Thoracic aorta (tissue), 2 donors: ENCODE results near the gene SLC26A1. TPM values are rescaled to one million over a fixed set of nuclear protein-coding genes. Genes with fewer than 3 reads are reported as not detected.

ENCODE experiments used
- ATAC-seq: fragments of 150-250 bp; one replicate; pipeline ENCODE4 v1.8.0; 2017; ENCODE audit warnings: low read depth; ENCODE audit not compliant: insufficient number of reproducible peaks, low FRiP score
- DNase-seq: peaks from one replicate; pipeline ENCODE4 v3.0.0-alpha.2; 2020; ENCODE audit warnings: low spot score
- H3K27ac ChIP-seq, 2 donors: fragments of 200-600 bp; sonication (generic); 1 replicate in 1 of 2; 2 replicates in 1 of 2; pipeline ENCODE4 v1.5.1; 2016; ENCODE audit warnings: mild to moderate bottlenecking in 2 of 2, moderate library complexity in 2 of 2
- H3K27me3 ChIP-seq: fragments of 200-600 bp; sonication (generic); replicated peaks from 2 replicates; pipeline ENCODE4 v1.6.0; 2016; ENCODE audit warnings: mild to moderate bottlenecking; ENCODE audit not compliant: insufficient read depth
- H3K36me3 ChIP-seq: fragments of 200-600 bp; sonication (generic); one replicate; pipeline ENCODE4 v1.5.1; 2016
- H3K4me1 ChIP-seq, 2 donors: fragments of 200-600 bp; sonication (generic); 1 replicate in 1 of 2; 2 replicates in 1 of 2; pipeline versions ENCODE4 v1.5.1 to v1.6.0; 2016; ENCODE audit warnings: low read depth in 2 of 2, mild to moderate bottlenecking in 1 of 2; ENCODE audit not compliant: control insufficient read depth in 1 of 2
- H3K4me3 ChIP-seq: fragments of 200-600 bp; sonication (generic); 2 replicates; pipeline ENCODE4 v1.5.1; 2016; ENCODE audit warnings: mild to moderate bottlenecking
- H3K9me3 ChIP-seq: fragments of 200-600 bp; sonication (generic); 2 replicates; pipeline ENCODE4 v1.5.1; 2016
- total RNA-seq, 2 donors: library from RNA; depleted of rRNA; stranded (reverse); fragments of >200 nt; gene quantifications; one replicate each; pipeline versions ENCODE4 v1.1.0 to v1.2.3, GENCODE V29; 2016
- TF ChIP-seq, protein P1 (sequence below): fragments of 200-600 bp; sonication (generic); IDR thresholded peaks from one replicate; pipeline ENCODE4 v1.5.1; 2019; ENCODE audit warnings: antibody characterized with exemption

Gene SLC26A1
- total RNA-seq, 2 donors from 2014 or later: not detected

DNA sequence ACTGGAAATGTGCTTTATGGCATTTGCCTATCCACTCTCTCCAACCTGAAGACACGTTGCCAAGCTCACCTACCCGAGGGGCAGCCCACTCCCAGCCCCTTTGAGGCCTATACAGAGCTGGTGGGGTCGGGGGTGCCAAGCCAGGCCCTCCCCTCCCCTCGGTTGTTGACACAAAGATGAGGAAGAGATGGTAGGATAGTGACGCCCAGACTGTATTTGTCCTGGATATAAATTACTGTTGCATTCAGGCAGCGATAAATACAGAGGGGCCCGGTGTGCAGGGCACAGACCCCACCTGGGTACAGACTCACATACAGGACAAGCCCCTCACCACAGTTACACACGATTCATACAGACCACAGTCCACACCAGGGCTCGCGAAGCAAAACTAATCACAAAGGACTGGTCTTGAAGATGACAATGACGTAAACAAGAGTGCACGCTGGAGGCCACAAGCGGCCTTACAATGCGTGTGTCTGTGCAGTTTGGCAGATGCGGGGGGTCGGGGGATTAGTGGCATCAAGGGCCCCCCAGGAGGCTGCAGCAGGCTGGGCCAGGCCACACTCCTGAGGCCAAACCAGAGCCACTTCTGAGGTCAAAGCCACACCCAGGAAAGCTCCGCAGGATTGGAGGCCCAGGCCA, 34.4 kb downstream of the SLC26A1 start:
- ATAC-seq (no peak), DNase-seq (no peak)
- no peaks in the 10 kb centered on the region for H3K27me3 ChIP-seq
- H3K36me3 ChIP-seq: peaks cover 15% of the 10 kb centered on the region
- TF ChIP-seq, protein P1, sequence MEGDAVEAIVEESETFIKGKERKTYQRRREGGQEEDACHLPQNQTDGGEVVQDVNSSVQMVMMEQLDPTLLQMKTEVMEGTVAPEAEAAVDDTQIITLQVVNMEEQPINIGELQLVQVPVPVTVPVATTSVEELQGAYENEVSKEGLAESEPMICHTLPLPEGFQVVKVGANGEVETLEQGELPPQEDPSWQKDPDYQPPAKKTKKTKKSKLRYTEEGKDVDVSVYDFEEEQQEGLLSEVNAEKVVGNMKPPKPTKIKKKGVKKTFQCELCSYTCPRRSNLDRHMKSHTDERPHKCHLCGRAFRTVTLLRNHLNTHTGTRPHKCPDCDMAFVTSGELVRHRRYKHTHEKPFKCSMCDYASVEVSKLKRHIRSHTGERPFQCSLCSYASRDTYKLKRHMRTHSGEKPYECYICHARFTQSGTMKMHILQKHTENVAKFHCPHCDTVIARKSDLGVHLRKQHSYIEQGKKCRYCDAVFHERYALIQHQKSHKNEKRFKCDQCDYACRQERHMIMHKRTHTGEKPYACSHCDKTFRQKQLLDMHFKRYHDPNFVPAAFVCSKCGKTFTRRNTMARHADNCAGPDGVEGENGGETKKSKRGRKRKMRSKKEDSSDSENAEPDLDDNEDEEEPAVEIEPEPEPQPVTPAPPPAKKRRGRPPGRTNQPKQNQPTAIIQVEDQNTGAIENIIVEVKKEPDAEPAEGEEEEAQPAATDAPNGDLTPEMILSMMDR: no peak
- no peak overlapping the region for H3K4me3 ChIP-seq
- no peak overlapping the region for H3K27ac ChIP-seq
- no peaks in the 10 kb centered on the region for H3K9me3 ChIP-seq
- no peaks in the 10 kb centered on the region for H3K4me1 ChIP-seq

GRCh38 chr4:958314-958665, 34.9 kb downstream of the SLC26A1 start:
- Histone ChIP-seq H3K4me3 (no peak overlapping the region), H3K4me1 (no peaks in the 10 kb centered on the region), H3K27ac (no peak overlapping the region), H3K36me3 (peaks cover 19% of the 10 kb centered on the region), H3K27me3 (no peaks in the 10 kb centered on the region), H3K9me3 (no peaks in the 10 kb centered on the region)
- TF ChIP-seq, protein P1: no peak
- no peak for DNase-seq
- ATAC-seq: no peak

- TF ChIP-seq, protein P1: no peak
- Histone ChIP-seq H3K4me1 (no peaks in the 10 kb centered on the region), H3K9me3 (no peaks in the 10 kb centered on the region), H3K27me3 (no peaks in the 10 kb centered on the region), H3K36me3 (peaks cover 24% of the 10 kb centered on the region), H3K4me3 (no peak overlapping the region), H3K27ac (no peak overlapping the region)
- DNase-seq: no peak
- no peak for ATAC-seq
Measured at GRCh38 chr4:957581-958313, 35.5 kb downstream of the SLC26A1 start.

GRCh38 chr4:957231-957580, 36.0 kb downstream of the SLC26A1 start:
- ATAC-seq (no peak), DNase-seq (no peak)
- Histone ChIP-seq H3K4me1 (no peaks in the 10 kb centered on the region), H3K9me3 (no peaks in the 10 kb centered on the region), H3K4me3 (no peak overlapping the region), H3K27me3 (no peaks in the 10 kb centered on the region), H3K27ac (no peak overlapping the region), H3K36me3 (peaks cover 24% of the 10 kb centered on the region)
- TF ChIP-seq, protein P1: no peak

DNA sequence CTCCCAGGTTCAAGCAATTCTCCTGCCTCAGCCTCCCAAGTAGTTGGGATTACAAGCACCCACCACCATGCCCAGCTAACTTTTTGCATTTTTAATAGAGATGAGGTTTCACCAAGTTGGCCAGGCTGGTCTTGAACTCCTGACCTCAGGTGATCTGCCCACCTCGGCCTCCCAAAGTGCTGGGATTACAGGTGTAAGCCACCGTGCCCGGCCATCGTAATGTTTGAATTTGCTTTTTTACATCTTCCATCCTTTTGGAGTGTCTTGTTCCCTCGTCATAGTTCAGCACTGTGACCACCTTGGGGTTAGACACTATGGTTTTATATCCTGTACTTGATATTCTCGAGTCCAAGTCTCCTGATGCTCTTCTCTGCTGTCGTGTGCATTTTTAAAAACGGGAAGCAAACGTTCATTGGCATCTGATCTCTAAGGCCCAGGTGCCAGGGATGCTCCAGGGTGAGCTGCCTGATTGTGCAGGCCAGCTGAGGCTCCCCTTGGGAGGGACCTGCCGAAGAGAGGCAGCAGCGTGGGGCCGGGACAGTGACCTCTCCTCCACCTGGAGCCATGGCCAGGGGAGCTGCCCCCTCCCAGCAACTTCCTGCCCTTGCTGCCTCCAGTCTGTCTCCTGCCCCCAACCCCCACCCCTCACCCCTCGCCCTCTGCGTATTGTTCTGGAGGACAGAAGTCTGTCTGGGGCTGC, 36.5 kb downstream of the SLC26A1 start:
- H3K4me3 ChIP-seq: no peak overlapping the region
- no peaks in the 10 kb centered on the region for H3K4me1 ChIP-seq
- H3K36me3 ChIP-seq: peaks cover 24% of the 10 kb centered on the region
- H3K9me3 ChIP-seq: no peaks in the 10 kb centered on the region
- no peak overlapping the region for H3K27ac ChIP-seq
- TF ChIP-seq, protein P1: no peak
- DNase-seq (no peak), ATAC-seq (no peak)
- no peaks in the 10 kb centered on the region for H3K27me3 ChIP-seq
